Left lung (tissue), 10 donors: ENCODE results near the gene INTS2. TPM values are rescaled to one million over a fixed set of nuclear protein-coding genes. Genes with fewer than 3 reads are reported as not detected.

ENCODE experiments used
- ATAC-seq: fragments of 200-7000 bp; cut with Tn5 transposase; one replicate; pipeline ENCODE4 v1.9.1; 2020; ENCODE audit warnings: moderate library complexity
- DNase-seq, 4 donors: peaks; one replicate each; pipeline ENCODE4 v3.0.0-alpha.2; 2013 to 2020
- H3K27ac ChIP-seq, 2 donors: fragments of 200-600 bp; sonication (generic) in 1 of 2; one replicate each; pipeline versions ENCODE4 v1.5.0 to v1.8.0; 2020 to 2021
- H3K27me3 ChIP-seq, 2 donors: fragments of 200-600 bp; sonication (generic) in 1 of 2; one replicate each; pipeline versions ENCODE4 v1.5.0 to v1.8.0; 2020 to 2021
- H3K36me3 ChIP-seq, 2 donors: fragments of 200-600 bp; sonication (generic) in 1 of 2; one replicate each; pipeline versions ENCODE4 v1.5.0 to v1.8.0; 2020 to 2021
- H3K4me1 ChIP-seq, 2 donors: fragments of 200-600 bp; one replicate each; pipeline ENCODE4 v1.8.0; 2021
- H3K4me3 ChIP-seq, 2 donors: fragments of 200-600 bp; sonication (generic) in 1 of 2; one replicate each; pipeline versions ENCODE4 v1.5.0 to v1.8.0; 2020 to 2021; ENCODE audit warnings: mild to moderate bottlenecking in 1 of 2
- H3K9me3 ChIP-seq, 2 donors: fragments of 200-600 bp; sonication (generic) in 1 of 2; one replicate each; pipeline versions ENCODE4 v1.5.0 to v1.8.0; 2020 to 2021
- CTCF ChIP-seq, 2 donors: fragments of 200-600 bp; sonication (generic) in 1 of 2; IDR thresholded peaks; one replicate each; pipeline versions ENCODE4 v1.5.0 to v1.8.0; 2021; ENCODE audit warnings: antibody characterized with exemption in 2 of 2
- intact Hi-C, 2 donors: fragments of 100-400 bp; cut with DNase I; formaldehyde crosslinking; loops; one replicate each; pipeline versions ENCODE4 v1.11.2 to v1.14.2; 2022
- polyA plus RNA-seq, 6 donors: library from polyadenylated mRNA; unstranded; fragments of 120-200 nt; gene quantifications; one replicate each; pipeline ENCODE4 v1.2.1, GENCODE V29; 2013; ENCODE audit not compliant: insufficient read length in 6 of 6
- total RNA-seq, 2 donors: library from RNA; stranded (reverse); fragmentation: NEBNext Ultra II Directional; extraction: Animal tissue kit (Norgen Biotek cat#: 25700); gene quantifications; one replicate each; pipeline ENCODE4 v1.2.1, GENCODE V29; 2021
- donor health status: DM: no; HTN: yes; CAD: no.
- donor health status: DM: no; HTN: no; CAD: no.

Gene INTS2
- total and polyA plus RNA-seq, 8 donors: 11.3 to 14.8 (median 12.5) TPM

DNA sequence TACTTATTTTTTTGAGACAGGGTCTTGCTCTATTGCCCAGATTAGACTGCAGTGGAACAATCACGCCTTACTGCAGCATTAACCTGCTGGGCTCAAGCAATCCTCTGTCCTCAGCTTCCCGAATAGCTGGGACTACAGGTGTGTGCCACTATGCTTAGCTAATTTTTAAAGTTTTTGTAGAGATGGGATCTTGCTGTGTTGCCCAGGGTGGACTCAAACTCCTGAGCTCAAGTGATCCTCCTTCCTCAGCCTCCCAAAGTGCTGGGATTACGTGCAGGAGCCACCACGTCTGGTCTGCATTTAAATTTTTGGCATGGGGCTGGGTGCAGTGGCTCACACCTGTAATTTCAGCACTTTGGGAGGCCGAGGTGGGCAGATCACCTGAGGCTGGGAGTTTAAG is 41.0 kb upstream of the INTS2 start:
- Histone ChIP-seq H3K27me3 (no peaks in the 10 kb centered on the region), H3K4me3 (no peak overlapping the region), H3K4me1 (peaks cover 0 to 3% of the 10 kb centered on the region in 2 donors), H3K36me3 (peaks cover 3 to 91% of the 10 kb centered on the region in 2 donors), H3K9me3 (no peaks in the 10 kb centered on the region), H3K27ac (no peak overlapping the region)
- no peak for ATAC-seq
- no peak for TF ChIP-seq CTCF (IDR thresholded peaks at IDR 0.05)
- no peak for DNase-seq
- intact Hi-C loops: no loop called here

GRCh38 chr17:61967729-61968128 is 39.9 kb upstream of the INTS2 start:
- H3K4me3 ChIP-seq: no peak overlapping the region

GRCh38 chr17:61966191-61966590 is 38.4 kb upstream of the INTS2 start:
- Histone ChIP-seq H3K36me3 (peaks cover 0 to 95% of the 10 kb centered on the region in 2 donors), H3K4me3 (no peak overlapping the region), H3K27me3 (no peaks in the 10 kb centered on the region), H3K27ac (no peak overlapping the region), H3K9me3 (no peaks in the 10 kb centered on the region), H3K4me1 (peaks cover 0 to 3% of the 10 kb centered on the region in 2 donors)
- ATAC-seq (no peak), DNase-seq (peak in 2 of 4 donors; percentile 11 to 37)
- intact Hi-C loops: no loop called here
- TF ChIP-seq CTCF (IDR thresholded peaks at IDR 0.05): no peak

More at GRCh38 chr17:61967729-61968128, 39.9 kb upstream of the INTS2 start:
- DNase-seq: no peak
- ATAC-seq: no peak
- TF ChIP-seq CTCF (IDR thresholded peaks at IDR 0.05): no peak
- peaks cover 3 to 95% of the 10 kb centered on the region in 2 donors for H3K36me3 ChIP-seq
- no peaks in the 10 kb centered on the region for H3K27me3 ChIP-seq
- intact Hi-C loops: no loop called here
- no peak overlapping the region for H3K27ac ChIP-seq
- H3K4me1 ChIP-seq: peaks cover 0 to 3% of the 10 kb centered on the region in 2 donors
- no peaks in the 10 kb centered on the region for H3K9me3 ChIP-seq

GRCh38 chr17:61955619-61956018 is 27.8 kb upstream of the INTS2 start:
- DNase-seq: no peak
- no peaks in the 10 kb centered on the region for H3K4me1 ChIP-seq
- no peaks in the 10 kb centered on the region for H3K9me3 ChIP-seq
- no peaks in the 10 kb centered on the region for H3K27me3 ChIP-seq
- no peak overlapping the region for H3K27ac ChIP-seq
- ATAC-seq: no peak
- no peak overlapping the region for H3K4me3 ChIP-seq
- peaks cover 0 to 100% of the 10 kb centered on the region in 2 donors for H3K36me3 ChIP-seq
- TF ChIP-seq CTCF (IDR thresholded peaks at IDR 0.05): no peak
- intact Hi-C loops: no loop called here

DNA sequence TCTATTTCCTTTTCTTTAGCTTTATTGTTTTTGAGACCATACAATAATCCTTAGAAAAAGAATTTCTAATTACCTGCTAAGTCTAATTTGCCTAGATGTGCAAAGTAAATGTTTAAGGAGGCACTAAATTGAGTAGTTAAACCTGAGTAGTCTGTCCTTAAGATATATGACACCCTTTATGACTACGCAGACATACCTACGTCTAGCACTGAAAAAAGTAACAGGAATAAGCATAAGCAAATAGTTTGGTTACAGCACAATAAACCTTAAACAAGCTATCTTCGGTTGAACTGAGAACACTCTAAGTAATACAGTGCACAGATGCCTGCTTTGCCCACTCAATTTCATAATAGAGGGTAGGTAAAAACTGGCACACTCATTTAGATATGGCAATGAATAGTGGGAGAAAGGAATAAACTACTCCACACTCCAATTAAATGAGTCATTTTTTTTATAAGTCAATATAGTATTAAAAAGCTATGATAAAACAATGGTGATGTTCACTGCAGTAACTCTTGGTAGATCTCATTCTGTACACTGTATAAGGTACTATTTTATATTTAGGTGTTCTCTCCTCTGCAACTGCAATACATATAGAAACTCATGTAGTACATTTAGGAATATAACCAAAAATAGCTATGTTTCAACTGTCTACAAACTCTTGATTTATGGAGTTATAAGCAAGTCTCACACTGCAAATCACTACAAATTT is 19.7 kb upstream of the INTS2 start:
- no peaks in the 10 kb centered on the region for H3K27me3 ChIP-seq
- no peak overlapping the region for H3K4me3 ChIP-seq
- no peaks in the 10 kb centered on the region for H3K9me3 ChIP-seq
- intact Hi-C loops: no loop called here
- H3K4me1 ChIP-seq: no peaks in the 10 kb centered on the region
- no peak overlapping the region for H3K27ac ChIP-seq
- TF ChIP-seq CTCF (IDR thresholded peaks at IDR 0.05): no peak
- ATAC-seq (no peak), DNase-seq (no peak)
- peaks cover 5 to 94% of the 10 kb centered on the region in 2 donors for H3K36me3 ChIP-seq
